ENCODE data around the gene HBG1. TPM values are rescaled to one million over a fixed set of nuclear protein-coding genes. Genes with fewer than 3 reads are reported as not detected.

The HBG1 gene
- total RNA-seq, 2 donors from 2014 or later: not detected

GRCh38 chr11:5290106-5290505 is 40.4 kb upstream of the HBG1 start:
- no peaks in the 10 kb centered on the region for H3K9me3 ChIP-seq
- no peaks in the 10 kb centered on the region for H3K36me3 ChIP-seq
- H3K27ac ChIP-seq: no peak overlapping the region
- no peak for DNase-seq (ENCODE audit: low spot score)
- no peak for TF ChIP-seq CTCF (IDR thresholded peaks at IDR 0.05)
- H3K27me3 ChIP-seq: no peaks in the 10 kb centered on the region
- H3K4me3 ChIP-seq: no peak overlapping the region
- no peaks in the 10 kb centered on the region for H3K4me1 ChIP-seq

GRCh38 chr11:5289696-5290095 is 40.0 kb upstream of the HBG1 start:
- H3K27me3 ChIP-seq: no peaks in the 10 kb centered on the region
- no peaks in the 10 kb centered on the region for H3K4me1 ChIP-seq
- H3K4me3 ChIP-seq: no peak overlapping the region
- no peak for TF ChIP-seq CTCF (IDR thresholded peaks at IDR 0.05)
- H3K9me3 ChIP-seq: no peaks in the 10 kb centered on the region
- no peak for DNase-seq (ENCODE audit: low spot score)
- no peak overlapping the region for H3K27ac ChIP-seq
- no peaks in the 10 kb centered on the region for H3K36me3 ChIP-seq

- H3K27ac ChIP-seq: no peak overlapping the region
- DNase-seq (ENCODE audit: low spot score): no peak
- no peaks in the 10 kb centered on the region for H3K36me3 ChIP-seq
- H3K4me1 ChIP-seq: no peaks in the 10 kb centered on the region
- no peaks in the 10 kb centered on the region for H3K27me3 ChIP-seq
- H3K4me3 ChIP-seq: no peak overlapping the region
- H3K9me3 ChIP-seq: no peaks in the 10 kb centered on the region
- no peak for TF ChIP-seq CTCF (IDR thresholded peaks at IDR 0.05)
Measured at GRCh38 chr11:5288906-5289550, 39.4 kb upstream of the HBG1 start.

GRCh38 chr11:5288108-5288905 is 38.6 kb upstream of the HBG1 start:
- no peaks in the 10 kb centered on the region for H3K36me3 ChIP-seq
- DNase-seq (ENCODE audit: low spot score): no peak
- no peak overlapping the region for H3K27ac ChIP-seq
- no peaks in the 10 kb centered on the region for H3K4me1 ChIP-seq
- no peak overlapping the region for H3K4me3 ChIP-seq
- no peak for TF ChIP-seq CTCF (IDR thresholded peaks at IDR 0.05)
- no peaks in the 10 kb centered on the region for H3K9me3 ChIP-seq
- H3K27me3 ChIP-seq: no peaks in the 10 kb centered on the region

- no peaks in the 10 kb centered on the region for H3K9me3 ChIP-seq
- TF ChIP-seq CTCF (IDR thresholded peaks at IDR 0.05): no peak
- H3K36me3 ChIP-seq: no peaks in the 10 kb centered on the region
- H3K27me3 ChIP-seq: no peaks in the 10 kb centered on the region
- no peak for DNase-seq (ENCODE audit: low spot score)
- no peak overlapping the region for H3K4me3 ChIP-seq
- H3K4me1 ChIP-seq: no peaks in the 10 kb centered on the region
- no peak overlapping the region for H3K27ac ChIP-seq
Measured at GRCh38 chr11:5286901-5287300, 37.2 kb upstream of the HBG1 start.

All from right atrium auricular region (tissue), 2 donors.